ENCODE measurements around the gene ARID1A. TPM values are rescaled to one million over a fixed set of nuclear protein-coding genes. Genes with fewer than 3 reads are reported as not detected.

ARID1A gene
- total and polyA plus RNA-seq, 2 donors (not counting 3 experiments of a cell fraction or from before 2014, with no cell fraction given) = 36.9 to 77.2 TPM

- no peaks in the 10 kb centered on the region for H3K27me3 ChIP-seq (ENCODE audit: control insufficient read depth in 2 of 2, insufficient read depth in 2 of 2, low read length in 2 of 2)
- peaks cover 100% of the 10 kb centered on the region for H3K79me2 ChIP-seq (ENCODE audit: control insufficient read depth, insufficient read depth, low read length)
- H4K20me1 ChIP-seq (replicated peaks; ENCODE audit: control insufficient read depth, extremely low read depth, insufficient read depth, low read length) = peaks cover 39% of the 10 kb centered on the region
- H3K9me3 ChIP-seq (replicated peaks; ENCODE audit: control insufficient read depth, insufficient read depth, low read length) = no peaks in the 10 kb centered on the region
- dilution Hi-C loops (cut with MboI; ENCODE audit: extremely low pct_ligation_motif_present, low sequenced_read_pairs) = loop anchor here (5.0 kb wide), 1 partner anchor 85 kb away; the partner anchor contains the start of gene PIGV
- CTCF ChIA-PET = interaction anchor here (0.8 to 9.3 kb wide), 7 partner anchors 7 to 100 kb away, joined by 3 to 81 read pairs (median 4); partner anchors contain the start of gene PIGV
- peaks cover 71% of the 10 kb centered on the region for H3K4me1 ChIP-seq (ENCODE audit: control insufficient read depth, extremely low read depth, insufficient read depth, low read length)
- H3K9ac ChIP-seq (replicated peaks; ENCODE audit: extremely low read depth, insufficient read depth, low read length) = no peak overlapping the region
- no peak overlapping the region for H3K4me3 ChIP-seq (replicated peaks in 1 of 3; ENCODE audit: insufficient read depth in 1 of 3, low read depth in 1 of 3, low read length in 3 of 3)
- DNase-seq (ENCODE audit: low read depth, low spot score) (no peak), FAIRE-seq (no peak)
- no peak overlapping the region for H2AFZ ChIP-seq (ENCODE audit: low read depth, low read length)
- intact Hi-C loops (cut with micrococcal nuclease) = no loop called here
- H3K9me1 ChIP-seq (replicated peaks; ENCODE audit: control insufficient read depth, extremely low read depth, insufficient read depth, low read length) = no peaks in the 10 kb centered on the region
- BruUV-seq (replicated peaks) = no TSS peak
- peak overlapping the region; percentile 26 for H3K4me2 ChIP-seq (ENCODE audit: insufficient read depth, low read length)
- POLR2A ChIA-PET = interaction anchor here (0.5 kb wide), 1 partner anchor 8 kb away, joined by 3 read pairs; no protein-coding TSS in a partner anchor
- TF ChIP-seq JUN (IDR thresholded peaks at IDR 0.05; ENCODE audit: borderline replicate concordance, insufficient read depth, insufficient read length, low read depth) (no peak), GATA2 (IDR thresholded peaks at IDR 0.05; ENCODE audit: insufficient read depth, insufficient read length, low read depth, low read length) (no peak), FOS (IDR thresholded peaks at IDR 0.05; ENCODE audit: borderline replicate concordance, insufficient read depth, low read length) (no peak), EZH2 (IDR thresholded peaks at IDR 0.05; ENCODE audit: borderline replicate concordance, low read depth, low read length, severe bottlenecking) (no peak), MYC (IDR thresholded peaks at IDR 0.05; ENCODE audit: low read depth, low read length) (no peak), CTCF (IDR thresholded peaks at IDR 0.05; ENCODE audit: extremely low read depth in 1 of 2, insufficient read depth in 1 of 2, low read depth in 1 of 2, low read length in 2 of 2) (no peak), POLR2A (IDR thresholded peaks at IDR 0.05; ENCODE audit: low read depth, low read length) (no peak), POLR2AphosphoS5 (IDR thresholded peaks at IDR 0.05; ENCODE audit: insufficient read depth, low read depth, low read length) (no peak)
- TF ChIP-seq, protein P1, sequence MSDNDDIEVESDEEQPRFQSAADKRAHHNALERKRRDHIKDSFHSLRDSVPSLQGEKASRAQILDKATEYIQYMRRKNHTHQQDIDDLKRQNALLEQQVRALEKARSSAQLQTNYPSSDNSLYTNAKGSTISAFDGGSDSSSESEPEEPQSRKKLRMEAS (IDR thresholded peaks at IDR 0.05; ENCODE audit: insufficient read depth, insufficient read length) = no peak
- H3K36me3 ChIP-seq (ENCODE audit: control insufficient read depth in 2 of 2, extremely low read depth in 1 of 2, insufficient read depth in 2 of 2, low read length in 2 of 2) = no peaks in the 10 kb centered on the region
- H3K27ac ChIP-seq (ENCODE audit: insufficient read depth, low read depth, low read length) = no peak overlapping the region
Measured at GRCh38 chr1:26701995-26702679, 6.3 kb downstream of the ARID1A start.
